MCF 10A (cell line): ENCODE data around the gene FGG. TPM values are rescaled to one million over a fixed set of nuclear protein-coding genes. Genes with fewer than 3 reads are reported as not detected.

Experiments
- BruUV-seq: library from RNA; stranded (reverse); fragments of 400-500 nt; replicated peaks from 2 replicates; lab custom pipeline; 2021; lab: Mats Ljungman, UMichigan
- CTCF ChIA-PET: fragments of 300-600 bp; sonication (Branson Sonifier 250); formaldehyde crosslinking; extraction: SDS; loops from one replicate; lab custom pipeline; 2021; ENCODE audit warnings: antibody characterized with exemption, inconsistent platforms; lab: Yijun Ruan, JAX
- POLR2A ChIA-PET: fragments of 300-600, 350-650 bp; sonication (Branson Sonifier 250); formaldehyde crosslinking; extraction: SDS; loops from one replicate; lab custom pipeline; 2020; ENCODE audit warnings: antibody characterized with exemption, inconsistent platforms; lab: Yijun Ruan, JAX
- DNase-seq: peaks from one replicate; pipeline ENCODE4 v3.0.0-alpha.2; 2018; ENCODE audit not compliant: unreplicated experiment
- H3K27ac Mint-ChIP-seq: one replicate; pipeline ENCODE4 v1.8.0; 2022; ENCODE audit warnings: mild to moderate bottlenecking, low read depth, mixed read lengths; ENCODE audit not compliant: unreplicated experiment
- H3K27me3 Mint-ChIP-seq: one replicate; pipeline ENCODE4 v1.8.0; 2022; ENCODE audit warnings: mixed read lengths; ENCODE audit not compliant: insufficient read depth, unreplicated experiment
- H3K36me3 Mint-ChIP-seq: one replicate; pipeline ENCODE4 v1.8.0; 2022; ENCODE audit warnings: mild to moderate bottlenecking, moderate library complexity, mixed read lengths; ENCODE audit not compliant: insufficient read depth, unreplicated experiment
- H3K4me1 Mint-ChIP-seq: one replicate; pipeline ENCODE4 v1.8.0; 2022; ENCODE audit warnings: mixed read lengths; ENCODE audit not compliant: insufficient read depth, unreplicated experiment
- H3K4me3 Mint-ChIP-seq: one replicate; pipeline ENCODE4 v1.8.0; 2022; ENCODE audit warnings: mild to moderate bottlenecking, moderate library complexity, mixed read lengths; ENCODE audit not compliant: unreplicated experiment
- H3K9me3 Mint-ChIP-seq: one replicate; pipeline ENCODE4 v1.8.0; 2022; ENCODE audit warnings: mixed read lengths; ENCODE audit not compliant: unreplicated experiment
- CTCF ChIP-seq: fragments of 200-600 bp; IDR thresholded peaks from one replicate; pipeline ENCODE4 v1.8.0; 2022; ENCODE audit warnings: antibody characterized with exemption, mild to moderate bottlenecking; ENCODE audit not compliant: unreplicated experiment
- intact Hi-C: fragments of 100-400 bp; cut with micrococcal nuclease; formaldehyde crosslinking; loops from 2 replicates; pipeline ENCODE4 v1.14.1; 2022
- total RNA-seq: library from RNA; stranded (reverse); gene quantifications from 2 replicates; pipeline ENCODE4 v1.2.3, GENCODE V29; 2022

Gene FGG
- total RNA-seq, 1 experiment from 2014 or later, result 3.2 TPM

GRCh38 chr4:154588198-154588597 is 24.3 kb downstream of the FGG start:
- BruUV-seq, result no TSS peak
- Mint-ChIP-seq H3K27ac (no peak overlapping the region), H3K4me1 (peaks cover 5% of the 10 kb centered on the region), H3K4me3 (no peak overlapping the region), H3K36me3 (no peaks in the 10 kb centered on the region), H3K9me3 (no peaks in the 10 kb centered on the region), H3K27me3 (no peaks in the 10 kb centered on the region)
- CTCF ChIA-PET, result interaction anchor here (1.2 to 1.8 kb wide), 3 partner anchors 29 to 31 kb away, joined by 3 to 9 read pairs (median 4); no protein-coding TSS in a partner anchor
- no peak for DNase-seq
- intact Hi-C loops, result no loop called here
- no peak for TF ChIP-seq CTCF
- POLR2A ChIA-PET, result interaction anchor here (0.8 kb wide), 1 partner anchor 10 kb away, joined by 3 read pairs; no protein-coding TSS in a partner anchor

DNA sequence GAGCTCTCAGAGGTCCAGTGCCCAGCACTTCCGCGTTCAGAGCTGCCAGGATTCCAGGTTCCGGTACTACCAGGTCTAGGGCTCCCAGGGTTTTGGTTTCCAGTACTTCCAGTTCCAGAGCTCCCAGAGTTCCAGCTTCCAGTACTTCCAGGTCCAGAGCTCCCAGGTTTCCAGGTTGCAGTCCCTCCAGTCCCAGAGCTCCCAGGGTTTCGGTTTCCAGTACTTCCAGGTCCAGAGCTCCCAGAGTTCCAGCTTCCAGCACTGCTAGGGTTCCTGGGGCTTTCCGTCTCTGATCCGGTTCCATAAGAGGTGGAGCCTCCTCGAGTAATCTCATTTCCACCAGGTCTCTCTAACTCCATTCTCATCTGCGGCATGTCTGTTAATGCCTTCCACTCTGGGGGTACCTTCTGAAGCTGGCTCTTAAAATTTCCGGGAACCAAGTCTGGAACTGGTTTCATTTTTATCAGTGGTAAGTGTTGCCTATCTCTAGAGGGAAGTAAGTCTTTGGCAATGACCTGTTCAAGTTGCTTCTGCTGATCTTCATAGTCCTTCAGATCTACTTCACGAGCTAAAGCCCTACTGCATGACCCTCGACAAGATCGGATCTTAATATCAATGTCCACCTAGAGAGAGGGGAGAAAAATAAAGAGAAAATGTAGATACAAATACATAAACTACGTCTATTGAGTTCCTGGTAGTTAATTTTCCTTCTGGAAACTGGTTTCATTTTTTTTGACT is 26.0 kb downstream of the FGG start:
- no peaks in the 10 kb centered on the region for H3K27me3 Mint-ChIP-seq
- H3K9me3 Mint-ChIP-seq, result no peaks in the 10 kb centered on the region
- intact Hi-C loops, result no loop called here
- ChIA-PET CTCF (interaction anchor here (0.6 to 3.3 kb wide), 6 partner anchors 27 to 210 kb away, joined by 3 to 13 read pairs (median 4); no protein-coding TSS in a partner anchor), POLR2A (no interaction called here)
- BruUV-seq, result no TSS peak
- H3K36me3 Mint-ChIP-seq, result no peaks in the 10 kb centered on the region
- H3K4me3 Mint-ChIP-seq, result no peak overlapping the region
- peaks cover 5% of the 10 kb centered on the region for H3K4me1 Mint-ChIP-seq
- no peak overlapping the region for H3K27ac Mint-ChIP-seq
- no peak for DNase-seq
- no peak for TF ChIP-seq CTCF

DNA sequence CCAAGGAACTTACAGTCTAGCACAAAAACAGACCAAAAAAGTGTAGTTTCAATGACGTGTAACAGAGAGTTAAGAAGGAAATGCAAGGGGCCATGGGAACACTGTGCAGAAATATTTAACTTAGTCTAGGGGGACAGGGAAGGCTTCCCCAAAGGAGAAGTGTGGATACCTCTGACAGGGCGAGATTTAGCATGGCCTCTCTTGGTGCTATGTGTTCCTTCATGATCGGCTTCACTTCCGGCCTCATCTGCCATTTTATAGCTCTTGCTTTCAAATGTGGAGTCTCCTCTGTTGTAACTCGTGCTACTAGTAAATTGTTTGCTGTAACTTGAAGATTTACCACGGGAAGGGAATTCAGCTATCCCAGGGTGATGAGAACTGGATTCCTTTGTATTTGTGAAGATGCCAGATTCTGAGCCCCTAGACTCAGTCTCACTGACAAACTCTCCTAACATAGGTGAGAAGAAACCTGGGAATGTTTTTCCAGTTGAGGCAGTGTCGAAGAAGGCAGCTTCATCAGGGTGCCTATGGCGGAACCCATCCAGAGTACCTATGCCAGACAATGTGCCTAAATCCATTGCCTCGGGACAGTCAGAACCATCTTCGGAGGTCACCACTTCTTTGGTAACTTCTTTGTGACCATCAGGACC is 27.0 kb downstream of the FGG start:
- Mint-ChIP-seq H3K36me3 (no peaks in the 10 kb centered on the region), H3K9me3 (no peaks in the 10 kb centered on the region), H3K4me3 (no peak overlapping the region), H3K27ac (no peak overlapping the region), H3K4me1 (peaks cover 5% of the 10 kb centered on the region), H3K27me3 (no peaks in the 10 kb centered on the region)
- ChIA-PET POLR2A (no interaction called here), CTCF (interaction anchor here (0.6 to 3.3 kb wide), 7 partner anchors 17 to 52 kb away, joined by 3 to 13 read pairs (median 4); no protein-coding TSS in a partner anchor)
- no peak for TF ChIP-seq CTCF
- intact Hi-C loops, result no loop called here
- no peak for DNase-seq
- BruUV-seq, result no TSS peak

DNA sequence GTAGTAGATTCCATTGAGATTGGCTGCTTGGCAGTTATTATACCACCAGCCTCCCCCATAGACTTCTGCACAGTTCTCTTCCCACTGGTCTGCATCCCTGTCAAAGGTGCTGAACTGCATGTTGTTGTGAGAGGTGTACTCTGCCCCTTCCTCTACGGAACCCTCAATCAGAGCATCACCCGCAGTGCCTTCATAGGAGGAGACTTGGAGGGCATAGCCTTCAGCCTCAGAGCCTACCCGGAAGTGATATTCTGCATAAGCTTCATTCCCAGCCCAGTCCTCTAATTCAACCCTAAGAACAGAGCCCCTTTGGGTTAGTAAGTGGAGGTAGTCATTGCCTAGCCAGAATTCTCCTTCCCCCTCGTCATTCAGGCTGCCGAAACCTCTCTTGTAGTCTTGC is 28.2 kb downstream of the FGG start:
- BruUV-seq, result no TSS peak
- Mint-ChIP-seq H3K36me3 (no peaks in the 10 kb centered on the region), H3K9me3 (no peaks in the 10 kb centered on the region), H3K4me1 (peaks cover 5% of the 10 kb centered on the region), H3K27ac (no peak overlapping the region), H3K4me3 (no peak overlapping the region), H3K27me3 (no peaks in the 10 kb centered on the region)
- DNase-seq, result no peak
- CTCF ChIA-PET, result interaction anchor here (0.6 to 3.3 kb wide), 3 partner anchors 24 to 338 kb away, joined by 3 to 13 read pairs (median 4); no protein-coding TSS in a partner anchor
- TF ChIP-seq CTCF, result no peak
- POLR2A ChIA-PET, result interaction anchor here (0.7 kb wide), 1 partner anchor 17 kb away, joined by 3 read pairs; no protein-coding TSS in a partner anchor
- intact Hi-C loops, result no loop called here
